ENCODE data around the gene CDK19.
"Not testable (repeated sequence)": the region's sequence is repeated elsewhere in the genome, so short reads cannot be mapped to it uniquely, and the experiment has no call there.

The CDK19 gene

GRCh38 chr6:110813338-110814101 lies 1.7 kb downstream of the CDK19 start:
- DNase-seq (ENCODE audit: low spot score) = no peak

GRCh38 chr6:110812719-110813118 lies 2.5 kb downstream of the CDK19 start:
- no peak for DNase-seq (ENCODE audit: low spot score)

GRCh38 chr6:110810896-110811586 lies 4.2 kb downstream of the CDK19 start:
- DNase-seq (ENCODE audit: low spot score) = no peak

DNA sequence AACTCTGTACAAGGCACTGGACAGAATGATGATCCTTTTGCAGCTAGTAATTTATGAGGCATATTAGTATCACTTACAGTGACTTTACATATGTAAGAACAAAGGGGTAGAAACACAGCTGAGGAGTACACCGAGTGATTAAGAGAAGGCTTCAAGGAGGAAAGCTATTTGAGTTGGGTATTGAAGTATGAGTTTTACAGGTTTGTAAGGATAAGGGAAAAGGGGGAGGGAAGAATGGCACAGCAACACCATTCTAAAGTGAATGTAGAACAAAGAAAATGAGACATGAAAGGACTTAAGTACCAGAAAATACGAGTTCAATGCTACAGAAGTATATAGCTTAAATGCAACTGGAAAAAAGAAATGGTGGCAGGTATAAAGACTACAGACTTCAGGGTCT lies 5.5 kb downstream of the CDK19 start:
- DNase-seq (ENCODE audit: low spot score) = no peak

DNA sequence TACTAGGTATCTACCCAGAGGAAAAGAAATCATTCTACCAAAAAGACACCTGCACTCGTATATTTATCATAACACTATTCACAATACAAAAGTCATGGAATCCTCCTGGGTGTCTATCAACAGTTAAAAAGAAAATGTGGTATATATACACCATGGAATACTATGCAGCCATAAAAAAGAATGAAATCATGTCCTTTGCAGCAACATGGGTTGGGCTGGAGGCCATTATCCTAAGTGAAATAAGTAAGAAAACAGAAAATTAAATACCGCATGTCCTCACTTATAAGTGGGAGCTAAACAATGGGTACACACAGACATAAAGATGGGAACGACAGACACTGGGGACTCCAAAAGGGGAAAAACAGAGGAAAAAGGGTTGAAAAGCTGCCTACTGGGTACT lies 13.1 kb downstream of the CDK19 start:
- not testable (repeated sequence) for DNase-seq (ENCODE audit: low spot score)

GRCh38 chr6:110800839-110801196 lies 14.5 kb downstream of the CDK19 start:
- DNase-seq (ENCODE audit: low spot score) = no peak

- no peak for DNase-seq (ENCODE audit: low spot score)
Measured at GRCh38 chr6:110800196-110800838, 15.0 kb downstream of the CDK19 start.

GRCh38 chr6:110799655-110800054 lies 15.6 kb downstream of the CDK19 start:
- no peak for DNase-seq (ENCODE audit: low spot score)

GRCh38 chr6:110799189-110799588 lies 16.1 kb downstream of the CDK19 start:
- DNase-seq (ENCODE audit: low spot score) = no peak

DNA sequence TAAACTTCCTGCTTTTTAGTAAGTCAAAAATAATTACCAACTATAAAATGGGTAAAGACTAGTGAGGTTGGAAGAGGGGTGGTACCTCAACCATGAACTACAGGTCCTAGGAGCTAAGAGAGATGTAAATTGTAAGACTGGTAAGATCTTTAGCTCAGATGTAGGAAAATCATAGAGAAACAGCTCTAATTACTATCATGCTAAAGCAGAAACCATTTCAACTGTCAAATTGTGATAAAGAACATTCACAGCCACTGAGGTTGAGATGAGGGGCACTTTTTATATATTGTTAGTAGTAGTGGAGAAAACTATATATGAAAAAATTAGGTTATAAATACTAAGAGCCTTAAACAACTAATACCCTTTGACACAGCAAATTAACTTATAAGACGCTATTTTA lies 20.0 kb downstream of the CDK19 start:
- DNase-seq (ENCODE audit: low spot score) = no peak

- DNase-seq (ENCODE audit: low spot score) = no peak
Measured at GRCh38 chr6:110786696-110787095, 28.6 kb downstream of the CDK19 start.

DNA sequence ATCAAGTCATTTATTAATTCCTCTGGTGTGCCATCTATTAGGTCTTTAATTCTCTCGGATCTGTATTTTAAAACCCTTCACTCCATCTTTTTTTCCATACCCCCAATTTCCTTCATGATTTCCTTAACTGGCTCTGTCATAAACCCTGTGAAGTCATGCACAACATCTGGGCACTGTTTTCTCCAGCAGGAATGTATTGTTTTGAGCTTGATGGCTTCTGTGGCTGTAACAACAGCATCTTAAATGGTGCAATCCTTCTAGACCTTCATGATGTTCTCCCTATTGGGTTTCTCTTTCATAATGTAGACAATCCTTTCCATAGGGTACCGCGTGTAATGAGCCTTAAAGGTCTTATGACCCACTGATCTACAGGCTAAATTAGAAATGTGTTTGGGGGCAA lies 29.0 kb downstream of the CDK19 start:
- no peak for DNase-seq (ENCODE audit: low spot score)

DNA sequence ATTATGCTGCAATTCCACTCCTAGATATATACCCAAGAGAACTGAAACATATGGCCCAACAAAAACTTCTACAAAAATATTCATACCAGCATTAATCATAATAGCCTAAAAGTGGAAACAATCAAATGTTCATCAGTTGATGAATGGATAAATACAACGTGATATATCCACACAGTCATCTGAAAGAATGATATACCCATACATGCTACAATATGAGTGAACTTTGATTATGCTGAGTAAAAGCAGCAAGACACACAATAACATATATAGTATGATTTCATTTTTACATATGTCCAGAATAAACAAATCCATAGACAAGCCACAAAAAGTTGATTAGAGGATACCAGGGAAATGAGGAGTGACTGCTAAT lies 30.7 kb downstream of the CDK19 start:
- DNase-seq (ENCODE audit: low spot score) = no peak

DNA sequence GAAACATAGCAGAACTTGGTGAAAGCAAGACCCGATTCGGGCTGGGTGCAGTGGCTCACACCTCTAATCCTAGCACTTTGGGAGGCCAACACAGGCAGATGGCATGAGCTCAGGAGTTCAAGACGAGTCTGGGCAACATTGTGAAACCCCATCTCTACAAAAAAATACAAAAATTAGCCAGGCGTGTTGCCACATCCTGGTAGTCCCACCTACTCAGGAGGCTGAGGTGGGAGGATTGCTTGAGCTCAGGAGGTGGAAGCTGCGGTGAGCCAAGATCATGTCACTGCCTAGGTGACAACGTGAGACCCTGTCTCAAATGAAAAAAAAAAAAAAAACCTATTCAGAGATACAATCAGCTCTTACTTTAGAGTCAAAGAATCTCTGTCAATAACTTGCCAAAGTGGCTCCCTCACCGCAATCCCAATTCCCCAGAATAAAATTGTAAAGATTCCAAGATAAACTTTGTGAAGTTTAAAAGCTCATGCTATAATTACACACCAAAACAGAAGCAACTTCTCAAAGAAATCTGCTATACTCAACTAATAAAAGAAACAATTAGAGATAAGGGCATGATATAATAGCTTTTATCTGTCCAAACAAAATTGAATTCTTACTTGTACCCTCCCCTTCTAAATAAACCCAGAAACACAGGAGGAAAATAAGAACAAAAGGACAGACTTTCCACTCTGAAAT lies 33.6 kb downstream of the CDK19 start:
- no peak for DNase-seq (ENCODE audit: low spot score)

DNA sequence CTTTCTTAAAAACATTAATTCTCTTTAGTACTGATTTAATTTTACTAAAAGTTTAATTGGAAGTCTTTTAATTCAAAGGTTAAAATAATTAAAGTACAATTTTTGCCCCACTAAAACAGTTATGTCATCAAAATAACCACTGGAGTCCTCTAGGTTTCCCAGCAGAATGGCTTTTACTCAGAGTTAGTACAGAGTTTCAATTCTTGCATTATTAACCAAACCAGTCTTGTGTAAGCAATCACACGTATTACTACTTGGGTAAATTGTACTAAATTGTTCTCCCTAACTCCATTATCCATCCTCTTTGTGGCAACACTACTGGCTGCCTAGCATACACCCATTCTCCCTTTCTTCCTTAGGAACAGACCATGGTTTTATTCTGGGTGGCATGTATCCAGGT lies 36.9 kb downstream of the CDK19 start:
- DNase-seq (ENCODE audit: low spot score) = no peak

DNA sequence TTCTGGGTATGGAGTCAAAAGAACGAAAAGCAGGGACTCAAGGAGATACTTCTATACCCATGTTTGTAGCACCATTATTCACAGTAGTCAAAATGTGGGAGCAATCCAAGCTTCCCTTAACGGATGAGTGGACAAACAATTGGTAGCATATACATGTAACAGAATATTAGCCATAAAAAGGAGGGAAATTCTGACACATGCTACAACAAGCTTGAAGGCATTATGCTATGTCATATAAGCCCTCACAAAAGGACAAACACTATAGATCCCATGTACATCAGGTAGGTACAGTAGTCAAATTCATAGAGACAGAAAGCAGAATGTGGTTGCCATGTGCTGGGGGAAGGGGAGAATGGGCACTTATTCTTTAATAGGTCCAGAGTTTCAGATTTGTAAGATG lies 37.6 kb downstream of the CDK19 start:
- DNase-seq (ENCODE audit: low spot score) = no peak

DNA sequence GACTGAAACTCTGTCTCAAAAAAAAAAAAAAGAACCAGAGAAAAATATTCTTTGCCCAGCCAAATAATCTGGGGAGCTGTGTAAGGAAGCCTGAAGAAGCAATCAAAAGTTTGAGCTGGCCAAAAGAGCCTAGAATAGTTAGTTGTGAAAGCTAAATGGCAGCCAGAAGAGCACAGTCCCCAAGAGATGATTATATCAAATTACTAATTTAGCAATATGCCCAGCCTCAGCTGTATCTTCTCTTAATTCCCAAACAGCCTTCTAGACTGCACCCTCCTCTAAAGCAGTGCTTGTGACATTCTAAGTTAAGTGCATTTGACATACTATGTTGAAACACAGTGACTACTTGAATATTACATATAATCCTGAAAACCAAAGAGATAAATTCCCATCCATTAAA lies 38.9 kb downstream of the CDK19 start:
- no peak for DNase-seq (ENCODE audit: low spot score)

DNA sequence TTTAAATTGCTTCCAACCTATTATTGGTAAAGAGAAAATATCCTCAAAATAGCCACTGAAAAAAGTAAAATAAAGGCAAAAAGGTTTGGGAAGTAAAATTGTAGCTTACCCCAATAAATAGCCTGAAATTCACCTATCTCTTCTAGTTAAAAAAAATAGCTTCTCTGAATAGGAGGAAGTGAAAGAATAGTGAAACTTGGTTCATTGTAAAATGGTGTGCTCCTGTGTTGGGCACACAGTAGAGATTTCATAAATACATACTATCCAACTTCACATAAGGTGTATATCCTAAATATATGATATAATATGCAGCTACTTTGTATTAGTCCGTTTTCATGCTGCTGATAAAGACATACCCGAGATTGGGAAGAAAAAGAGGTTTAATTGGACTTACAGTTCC lies 45.3 kb downstream of the CDK19 start:
- DNase-seq (ENCODE audit: low spot score) = no peak

DNA sequence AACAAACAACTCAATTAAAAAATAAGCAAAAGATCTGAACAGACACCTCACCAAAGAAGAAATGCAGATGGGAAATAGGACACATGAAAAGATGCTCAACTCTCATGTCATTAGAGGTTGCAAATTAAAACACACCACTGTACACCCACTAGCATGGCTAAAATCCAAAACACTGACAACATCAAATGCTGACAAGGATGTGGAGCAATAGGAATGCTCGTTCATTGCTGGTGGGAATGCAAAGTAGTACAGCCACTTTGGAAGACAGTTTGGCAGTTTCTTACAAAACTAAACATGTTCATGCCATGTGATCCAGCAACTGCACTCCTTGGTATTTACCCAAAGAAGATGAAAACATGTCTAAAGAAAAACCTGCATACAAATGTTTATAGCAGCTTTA lies 47.2 kb downstream of the CDK19 start:
- no peak for DNase-seq (ENCODE audit: low spot score)

GRCh38 chr6:110761371-110761770 lies 53.9 kb downstream of the CDK19 start:
- DNase-seq (ENCODE audit: low spot score) = no peak

DNA sequence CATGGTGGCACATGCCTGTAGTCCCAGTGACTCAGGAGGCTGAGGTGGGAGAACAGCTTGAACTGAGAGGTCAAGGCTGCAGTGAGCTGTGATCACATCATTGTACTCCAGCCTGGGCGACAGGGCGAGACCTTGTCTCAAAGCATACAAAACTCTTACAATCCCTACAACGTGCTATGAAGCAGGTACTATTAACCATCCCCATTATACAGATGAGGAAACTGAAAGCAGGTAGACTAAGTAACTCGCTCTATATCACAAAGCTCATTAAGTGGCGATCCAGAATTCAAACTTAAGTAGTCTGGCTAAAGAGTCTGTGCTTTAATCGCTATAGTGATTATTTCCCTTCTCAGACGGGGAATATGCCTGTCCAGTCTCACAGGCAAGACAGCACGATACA lies 54.7 kb downstream of the CDK19 start:
- no peak for DNase-seq (ENCODE audit: low spot score)

- DNase-seq (ENCODE audit: low spot score) = not testable (repeated sequence)
Measured at GRCh38 chr6:110760098-110760497, 55.2 kb downstream of the CDK19 start.

- no peak for DNase-seq (ENCODE audit: low spot score)
Measured at GRCh38 chr6:110757926-110758325, 57.3 kb downstream of the CDK19 start.
